Activated T-cell treated with anti-CD3 and anti-CD28 coated beads, Interleukin-2, amount 50 U/mL, for 72 hours (primary cell): ENCODE results near the gene CNTNAP2. TPM values are rescaled to one million over a fixed set of nuclear protein-coding genes. Genes with fewer than 3 reads are reported as not detected.

ENCODE experiments used
- ATAC-seq, 2 donors: fragments of 150-1000 bp; cut with Tn5 transposase; replicated peaks in 1 of 2; 2 replicates each; pipeline ENCODE4 v1.10.0; 2021; ENCODE audit warnings: moderate library complexity in 2 of 2, mild to moderate bottlenecking in 1 of 2
- DNase-seq, 2 donors: peaks; one replicate each; pipeline ENCODE4 v3.0.0; 2021 to 2022; ENCODE audit warnings: mixed read lengths in 1 of 2
- H3K27ac Mint-ChIP-seq: one replicate; pipeline ENCODE4 v1.8.0; 2022; ENCODE audit warnings: mild to moderate bottlenecking, moderate library complexity, mixed read lengths
- H3K27me3 Mint-ChIP-seq: one replicate; pipeline ENCODE4 v1.8.0; 2022; ENCODE audit warnings: low read depth, mixed read lengths
- H3K36me3 Mint-ChIP-seq, 2 donors: one replicate each; pipeline ENCODE4 v1.8.0; 2022; ENCODE audit warnings: mixed read lengths in 2 of 2, mild to moderate bottlenecking in 1 of 2; ENCODE audit not compliant: insufficient read depth in 2 of 2
- H3K4me1 Mint-ChIP-seq: one replicate; pipeline ENCODE4 v1.8.0; 2022; ENCODE audit warnings: low read depth, mixed read lengths
- H3K4me3 Mint-ChIP-seq, 2 donors: one replicate each; pipeline ENCODE4 v1.8.0; 2022; ENCODE audit warnings: mild to moderate bottlenecking in 2 of 2, mixed read lengths in 2 of 2, moderate library complexity in 2 of 2
- H3K9me3 Mint-ChIP-seq, 2 donors: one replicate each; pipeline ENCODE4 v1.8.0; 2022; ENCODE audit warnings: mixed read lengths in 2 of 2
- total RNA-seq, 2 donors: library from RNA; stranded (reverse); gene quantifications; one replicate each; pipeline ENCODE4 v1.2.3, GENCODE V29; 2022

The CNTNAP2 gene
- total RNA-seq, 2 donors from 2014 or later = not detected

- DNase-seq = no peak
- no peak overlapping the region for H3K4me3 Mint-ChIP-seq
- no peaks in the 10 kb centered on the region for H3K27me3 Mint-ChIP-seq
- H3K27ac Mint-ChIP-seq = no peak overlapping the region
- H3K36me3 Mint-ChIP-seq = no peaks in the 10 kb centered on the region
- no peak for ATAC-seq
- H3K4me1 Mint-ChIP-seq = no peaks in the 10 kb centered on the region
- H3K9me3 Mint-ChIP-seq = peaks cover 3 to 16% of the 10 kb centered on the region in 2 donors
These were observed 586.3 kb downstream of the CNTNAP2 start for GRCh38 chr7:146702898-146703297.

- no peaks in the 10 kb centered on the region for H3K4me1 Mint-ChIP-seq
- no peaks in the 10 kb centered on the region for H3K36me3 Mint-ChIP-seq
- ATAC-seq = no peak
- DNase-seq = no peak
- H3K9me3 Mint-ChIP-seq = peaks cover 7 to 11% of the 10 kb centered on the region in 2 donors
- H3K4me3 Mint-ChIP-seq = no peak overlapping the region
- H3K27me3 Mint-ChIP-seq = no peaks in the 10 kb centered on the region
- H3K27ac Mint-ChIP-seq = no peak overlapping the region
These were observed 592.9 kb downstream of the CNTNAP2 start for GRCh38 chr7:146709451-146710027.

- Mint-ChIP-seq H3K27me3 (no peaks in the 10 kb centered on the region), H3K4me1 (no peaks in the 10 kb centered on the region), H3K27ac (no peak overlapping the region), H3K9me3 (peaks cover 2 to 5% of the 10 kb centered on the region in 2 donors), H3K4me3 (no peak overlapping the region), H3K36me3 (no peaks in the 10 kb centered on the region)
- DNase-seq = no peak
- no peak for ATAC-seq
These were observed 596.6 kb downstream of the CNTNAP2 start for GRCh38 chr7:146713205-146713604.

- Mint-ChIP-seq H3K4me1 (no peaks in the 10 kb centered on the region), H3K27me3 (no peaks in the 10 kb centered on the region), H3K9me3 (peaks cover 2 to 5% of the 10 kb centered on the region in 2 donors), H3K27ac (no peak overlapping the region), H3K36me3 (no peaks in the 10 kb centered on the region), H3K4me3 (no peak overlapping the region)
- no peak for DNase-seq
- no peak for ATAC-seq
These were observed 597.3 kb downstream of the CNTNAP2 start for GRCh38 chr7:146713934-146714333.

- Mint-ChIP-seq H3K9me3 (peaks cover 0 to 6% of the 10 kb centered on the region in 2 donors), H3K27me3 (no peaks in the 10 kb centered on the region), H3K4me3 (no peak overlapping the region), H3K27ac (no peak overlapping the region), H3K36me3 (no peaks in the 10 kb centered on the region), H3K4me1 (no peaks in the 10 kb centered on the region)
- no peak for ATAC-seq
- no peak for DNase-seq
These were observed 603.6 kb downstream of the CNTNAP2 start for GRCh38 chr7:146720195-146720594.

GRCh38 chr7:146722986-146723385 is 606.4 kb downstream of the CNTNAP2 start:
- H3K9me3 Mint-ChIP-seq = peaks cover 0 to 10% of the 10 kb centered on the region in 2 donors
- no peaks in the 10 kb centered on the region for H3K4me1 Mint-ChIP-seq
- no peaks in the 10 kb centered on the region for H3K27me3 Mint-ChIP-seq
- H3K27ac Mint-ChIP-seq = no peak overlapping the region
- H3K36me3 Mint-ChIP-seq = no peaks in the 10 kb centered on the region
- H3K4me3 Mint-ChIP-seq = no peak overlapping the region
- no peak for DNase-seq
- no peak for ATAC-seq

- Mint-ChIP-seq H3K27me3 (no peaks in the 10 kb centered on the region), H3K27ac (no peak overlapping the region), H3K9me3 (peaks cover 0 to 10% of the 10 kb centered on the region in 2 donors), H3K4me1 (no peaks in the 10 kb centered on the region), H3K4me3 (no peak overlapping the region), H3K36me3 (no peaks in the 10 kb centered on the region)
- DNase-seq = no peak
- ATAC-seq = no peak
These were observed 608.9 kb downstream of the CNTNAP2 start for GRCh38 chr7:146725520-146725919.

- DNase-seq = no peak
- no peak for ATAC-seq
- H3K4me1 Mint-ChIP-seq = no peaks in the 10 kb centered on the region
- H3K27me3 Mint-ChIP-seq = no peaks in the 10 kb centered on the region
- H3K27ac Mint-ChIP-seq = no peak overlapping the region
- H3K4me3 Mint-ChIP-seq = no peak overlapping the region
- H3K9me3 Mint-ChIP-seq = peaks cover 0 to 8% of the 10 kb centered on the region in 2 donors
- no peaks in the 10 kb centered on the region for H3K36me3 Mint-ChIP-seq
These were observed 611.5 kb downstream of the CNTNAP2 start for GRCh38 chr7:146728141-146728540.

GRCh38 chr7:146728611-146729010 is 612.0 kb downstream of the CNTNAP2 start:
- H3K4me1 Mint-ChIP-seq = no peaks in the 10 kb centered on the region
- no peak overlapping the region for H3K27ac Mint-ChIP-seq
- ATAC-seq = no peak
- H3K9me3 Mint-ChIP-seq = peaks cover 0 to 10% of the 10 kb centered on the region in 2 donors
- no peak for DNase-seq
- no peaks in the 10 kb centered on the region for H3K36me3 Mint-ChIP-seq
- no peaks in the 10 kb centered on the region for H3K27me3 Mint-ChIP-seq
- no peak overlapping the region for H3K4me3 Mint-ChIP-seq

- no peaks in the 10 kb centered on the region for H3K4me1 Mint-ChIP-seq
- H3K4me3 Mint-ChIP-seq = no peak overlapping the region
- DNase-seq (no peak), ATAC-seq (no peak)
- no peak overlapping the region for H3K27ac Mint-ChIP-seq
- H3K36me3 Mint-ChIP-seq = no peaks in the 10 kb centered on the region
- no peaks in the 10 kb centered on the region for H3K27me3 Mint-ChIP-seq
- H3K9me3 Mint-ChIP-seq = peaks cover 0 to 7% of the 10 kb centered on the region in 2 donors
These were observed 614.6 kb downstream of the CNTNAP2 start for GRCh38 chr7:146731185-146731584.

GRCh38 chr7:146735992-146736391 is 619.4 kb downstream of the CNTNAP2 start:
- Mint-ChIP-seq H3K27me3 (no peaks in the 10 kb centered on the region), H3K9me3 (peaks cover under 1 to 8% of the 10 kb centered on the region in 2 donors), H3K4me3 (no peak overlapping the region), H3K4me1 (no peaks in the 10 kb centered on the region), H3K36me3 (peaks cover 3% of the 10 kb centered on the region in 2 donors), H3K27ac (no peak overlapping the region)
- DNase-seq (no peak), ATAC-seq (no peak)

- Mint-ChIP-seq H3K4me3 (no peak overlapping the region), H3K36me3 (peaks cover 3 to 4% of the 10 kb centered on the region in 2 donors), H3K9me3 (peaks cover 4 to 13% of the 10 kb centered on the region in 2 donors), H3K27ac (no peak overlapping the region), H3K27me3 (no peaks in the 10 kb centered on the region), H3K4me1 (no peaks in the 10 kb centered on the region)
- DNase-seq (no peak), ATAC-seq (no peak)
These were observed 620.0 kb downstream of the CNTNAP2 start for GRCh38 chr7:146736446-146737190.

GRCh38 chr7:146740039-146740438 is 623.4 kb downstream of the CNTNAP2 start:
- Mint-ChIP-seq H3K4me1 (no peaks in the 10 kb centered on the region), H3K27ac (no peak overlapping the region), H3K9me3 (peaks cover 7 to 16% of the 10 kb centered on the region in 2 donors), H3K4me3 (no peak overlapping the region), H3K27me3 (no peaks in the 10 kb centered on the region), H3K36me3 (peaks cover 4 to 5% of the 10 kb centered on the region in 2 donors)
- DNase-seq (no peak), ATAC-seq (no peak)
